Gastrocnemius medialis (tissue), 4 donors: ENCODE data around the gene SERPINA9. TPM values are rescaled to one million over a fixed set of nuclear protein-coding genes. Genes with fewer than 3 reads are reported as not detected.
A peak's percentile ranks its signal among the peaks of the same experiment; 100 is the strongest.
"Not testable (repeated sequence)": the region's sequence is repeated elsewhere in the genome, so short reads cannot be mapped to it uniquely, and the experiment has no call there.

Source experiments
- ATAC-seq, 2 donors: fragments of 150-250 bp; one replicate each; pipeline ENCODE4 v1.9.1; 2016
- DNase-seq, 2 donors: peaks; one replicate each; pipeline ENCODE4 v3.0.0-alpha.2; 2019
- H3K27ac ChIP-seq, 4 donors: fragments of 200-600 bp; sonication (generic); 1 replicate in 1 of 4; 2 replicates in 3 of 4; pipeline ENCODE4 v1.5.1; 2016 to 2018; ENCODE audit warnings: mild to moderate bottlenecking in 2 of 4, moderate library complexity in 1 of 4
- H3K27me3 ChIP-seq, 3 donors: fragments of 200-600 bp; sonication (generic) in 2 of 3; 1 replicate in 1 of 3; 2 replicates in 2 of 3; pipeline versions ENCODE4 v1.5.1 to v1.6.0; 2016 to 2019; ENCODE audit warnings: mild to moderate bottlenecking in 1 of 3, moderate library complexity in 1 of 3
- H3K36me3 ChIP-seq, 2 donors: fragments of 200-600 bp; sonication (generic) in 1 of 2; one replicate each; pipeline ENCODE4 v1.5.1; 2017 to 2018
- H3K4me1 ChIP-seq, 2 donors: fragments of 200-600 bp; sonication (generic) in 1 of 2; one replicate each; pipeline ENCODE4 v1.5.1; 2016 to 2017; ENCODE audit warnings: mild to moderate bottlenecking in 2 of 2
- H3K4me3 ChIP-seq, 4 donors: fragments of 200-600 bp; sonication (generic) in 3 of 4; 1 replicate in 1 of 4; 2 replicates in 3 of 4; pipeline ENCODE4 v1.5.1; 2016 to 2019; ENCODE audit warnings: mild to moderate bottlenecking in 2 of 4
- H3K9me3 ChIP-seq, 3 donors: fragments of 200-600 bp; sonication (generic) in 2 of 3; 1 replicate in 1 of 3; 2 replicates in 2 of 3; pipeline ENCODE4 v1.5.1; 2016 to 2019
- CTCF ChIP-seq, 5 experiments: fragments of 450-650 bp in 3 of 5; fragments of 200-600 bp in 2 of 5; sonication (generic) in 2 of 5; IDR thresholded peaks in 4 of 5; conservative IDR thresholded peaks in 1 of 5; 1 replicate in 4 of 5; 2 replicates in 1 of 5; pipeline ENCODE4 v1.5.1; 2016 to 2019; ENCODE audit warnings: antibody characterized with exemption in 5 of 5, mild to moderate bottlenecking in 3 of 5, moderate library complexity in 3 of 5
- POLR2A ChIP-seq, 2 donors: fragments of 450-650 bp; IDR thresholded peaks; one replicate each; pipeline ENCODE4 v1.6.1; 2017; ENCODE audit warnings: antibody characterized with exemption in 2 of 2, mild to moderate bottlenecking in 2 of 2, moderate library complexity in 2 of 2
- in situ Hi-C, 4 donors: fragments of 200-750 bp; cut with MboI; loops; one replicate each; pipeline versions ENCODE4 v1.15.0 to v1.8.0; 2017; ENCODE audit warnings: low sequenced_read_pairs in 4 of 4
- intact Hi-C: fragments of 100-400 bp; cut with DNase I; formaldehyde crosslinking; loops from one replicate; pipeline ENCODE4 v1.15.1; 2023; ENCODE audit warnings: low total_unique reads
- total RNA-seq, 4 donors: library from RNA; depleted of rRNA; stranded (reverse); fragments of >200 nt; gene quantifications; one replicate each; pipeline versions ENCODE4 v1.1.0 to v1.2.3, GENCODE V29; 2016

The SERPINA9 gene
- total RNA-seq, 4 donors from 2014 or later: not detected

- Histone ChIP-seq H3K4me1 (no peaks in the 10 kb centered on the region), H3K27me3 (no peaks in the 10 kb centered on the region), H3K9me3 (no peaks in the 10 kb centered on the region), H3K36me3 (no peaks in the 10 kb centered on the region), H3K4me3 (no peak overlapping the region), H3K27ac (no peak overlapping the region)
- DNase-seq (no peak), ATAC-seq (no peak)
- TF ChIP-seq POLR2A (IDR thresholded peaks at IDR 0.05): no peak
- no peak for TF ChIP-seq CTCF (IDR thresholded peaks at IDR 0.05 in 4 of 5, conservative IDR thresholded peaks at IDR 0.05 in 1 of 5)
- intact Hi-C loops (no loop called here), in situ Hi-C loops (no loop called here)
These were observed 51.6 kb downstream of the SERPINA9 start for GRCh38 chr14:94424371-94424770.

DNA sequence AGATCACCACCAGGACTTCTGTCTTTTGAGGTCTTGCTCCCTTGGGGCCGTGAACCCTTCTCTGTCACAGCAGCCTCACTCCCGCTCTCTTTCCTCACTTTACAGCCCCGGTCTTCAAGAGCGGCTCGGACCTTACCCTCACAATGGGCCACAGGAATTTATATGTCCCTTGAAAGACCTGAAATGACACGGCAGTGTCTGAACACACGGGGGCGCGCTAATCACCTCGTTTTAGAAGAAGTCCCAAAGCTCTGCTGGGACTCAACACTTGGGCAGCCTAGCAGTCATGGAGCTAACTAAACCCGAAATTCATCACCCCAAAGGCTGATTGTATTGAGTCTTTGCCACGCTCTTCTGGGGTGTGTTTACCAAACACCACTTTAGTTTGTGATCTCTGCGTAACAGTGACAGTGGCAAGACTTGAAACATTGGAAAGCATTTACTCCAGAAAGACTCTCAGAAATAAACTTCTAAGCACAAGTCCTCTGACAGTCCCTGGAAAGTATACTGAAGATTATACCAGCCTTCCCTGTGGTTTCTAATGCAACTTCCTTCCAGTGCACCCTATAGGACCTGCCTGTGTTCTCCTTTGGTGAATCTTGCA is 52.4 kb downstream of the SERPINA9 start:
- TF ChIP-seq POLR2A (IDR thresholded peaks at IDR 0.05) (no peak), CTCF (IDR thresholded peaks at IDR 0.05 in 4 of 5, conservative IDR thresholded peaks at IDR 0.05 in 1 of 5) (peak in 3 of 5 experiments; percentile 18 to 47 (median 46))
- Histone ChIP-seq H3K4me1 (no peaks in the 10 kb centered on the region), H3K27me3 (no peaks in the 10 kb centered on the region), H3K27ac (no peak overlapping the region), H3K9me3 (no peaks in the 10 kb centered on the region), H3K4me3 (no peak overlapping the region), H3K36me3 (no peaks in the 10 kb centered on the region)
- intact Hi-C loops: no loop called here
- DNase-seq: peak; percentile 6 to 34
- in situ Hi-C loops: no loop called here
- no peak for ATAC-seq

DNA sequence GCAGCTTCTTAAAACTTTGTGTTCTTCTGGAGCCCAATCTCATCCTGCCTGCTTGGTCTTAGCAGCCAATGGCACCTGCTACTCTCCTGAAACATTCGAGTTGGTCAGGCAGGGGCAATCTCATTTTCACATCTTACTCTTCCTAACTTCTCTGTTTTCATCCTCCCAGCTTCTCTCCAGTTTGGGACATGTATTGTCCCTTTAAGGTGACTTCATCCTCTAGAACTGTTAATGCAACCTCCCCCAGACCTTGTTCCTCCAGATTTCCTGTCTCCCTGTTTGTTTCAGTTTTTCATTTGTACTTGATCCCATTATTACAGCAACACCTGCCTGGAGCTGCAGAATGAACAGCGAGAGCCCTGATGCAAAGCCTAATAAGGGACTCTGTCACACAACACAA is 54.7 kb downstream of the SERPINA9 start:
- intact Hi-C loops: no loop called here

DNA sequence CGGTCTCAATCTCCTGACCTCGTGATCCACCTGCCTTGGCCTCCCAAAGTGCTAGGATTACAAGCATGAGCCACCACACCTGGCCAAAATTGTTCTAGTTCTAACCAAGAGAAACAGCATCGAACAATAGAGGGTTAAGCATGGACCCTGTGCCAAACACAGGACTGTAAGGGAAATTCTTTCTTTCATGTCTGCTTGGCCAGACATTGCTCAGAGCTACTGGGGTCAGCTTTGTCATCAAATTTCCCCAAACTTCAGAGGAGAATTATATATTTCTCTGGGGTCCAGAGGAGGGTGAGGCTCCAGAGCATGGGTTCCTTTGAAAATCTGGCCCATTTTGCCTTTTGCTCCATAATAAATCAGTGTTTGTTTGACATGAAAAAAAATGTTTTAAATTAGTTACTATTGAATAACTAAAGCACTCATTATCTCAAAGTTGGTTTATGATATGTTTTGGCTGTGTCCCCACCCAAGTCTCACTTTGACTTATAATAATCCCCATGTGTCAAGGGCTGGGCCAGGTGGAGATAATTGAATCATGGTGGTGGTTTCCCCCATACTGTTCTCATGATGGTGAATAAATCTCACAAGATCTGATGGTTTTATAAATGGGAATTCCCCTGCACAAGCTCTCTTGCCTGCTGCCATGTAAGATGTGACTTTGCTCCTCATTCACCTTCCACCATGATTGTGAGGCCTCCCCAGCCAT is 58.3 kb downstream of the SERPINA9 start:
- ATAC-seq, intact Hi-C loops, H3K27ac ChIP-seq, H3K4me3 ChIP-seq, H3K36me3 ChIP-seq, in situ Hi-C loops, H3K27me3 ChIP-seq, H3K4me1 ChIP-seq, H3K9me3 ChIP-seq, DNase-seq: not testable (repeated sequence)

More for the DNA sequence above, 54.7 kb downstream of the SERPINA9 start:
- no peaks in the 10 kb centered on the region for H3K4me1 ChIP-seq
- no peaks in the 10 kb centered on the region for H3K27me3 ChIP-seq
- in situ Hi-C loops: no loop called here
- H3K27ac ChIP-seq: no peak overlapping the region
- no peak for DNase-seq
- H3K36me3 ChIP-seq: no peaks in the 10 kb centered on the region
- no peak overlapping the region for H3K4me3 ChIP-seq
- TF ChIP-seq CTCF (IDR thresholded peaks at IDR 0.05 in 4 of 5, conservative IDR thresholded peaks at IDR 0.05 in 1 of 5): no peak
- TF ChIP-seq POLR2A (IDR thresholded peaks at IDR 0.05): no peak
- H3K9me3 ChIP-seq: no peaks in the 10 kb centered on the region
- ATAC-seq: no peak

Other genes with a start within 250 kb of the SERPINA9 start
- under 1 TPM in 2 of 4 donors, not detected in 2; 0.23 to 0.42 TPM for gene SERPINA10, start 182.9 kb downstream of the SERPINA9 start, total RNA-seq
- under 1 TPM in 2 of 4 donors, not detected in 2; 0.26 to 0.69 TPM for gene SERPINA6, start 152.9 kb downstream of the SERPINA9 start, total RNA-seq
- gene SERPINA2, start 109.5 kb downstream of the SERPINA9 start, total RNA-seq: not detected
- 100 to 1,000 TPM in 1 of 4 donors, 10 to 100 TPM in 1, 1 to 10 TPM in 1, under 1 TPM in 1; 0.56 to 135 (median 29.2) TPM for gene SERPINA1, start 87.6 kb downstream of the SERPINA9 start, total RNA-seq
- gene SERPINA11, start 23.4 kb downstream of the SERPINA9 start, total RNA-seq: under 1 TPM in 1 of 4 donors, not detected in 3; 0.22 TPM
- not detected for gene SERPINA12, start 33.3 kb upstream of the SERPINA9 start, total RNA-seq
- under 1 TPM in 2 of 4 donors, not detected in 2; 0.13 to 0.26 TPM for gene SERPINA4, start 85.2 kb upstream of the SERPINA9 start, total RNA-seq
- gene SERPINA5, start 105.2 kb upstream of the SERPINA9 start, total RNA-seq: 10 to 100 TPM in 2 of 4 donors, 1 to 10 TPM in 2; 1.8 to 63.2 (median 19.8) TPM
- 10 to 100 TPM; 18.3 to 80.9 (median 66.3) TPM for gene SERPINA3, start 136.2 kb upstream of the SERPINA9 start, total RNA-seq